Adrenal gland (tissue), 5 donors: ENCODE results near the gene SEMA4A.

Experiments
- POLR2A ChIP-seq, 2 donors: fragments of 450-650 bp; IDR thresholded peaks; one replicate each; pipeline ENCODE4 v1.6.1; 2017; ENCODE audit warnings: antibody characterized with exemption in 2 of 2, mild to moderate bottlenecking in 2 of 2, moderate library complexity in 1 of 2
- TF ChIP-seq, protein P1 (sequence below), 6 experiments: fragments of 450-650 bp in 4 of 6; fragments of 200-600 bp in 2 of 6; sonication (generic) in 1 of 6; IDR thresholded peaks; 1 replicate in 5 of 6; 2 replicates in 1 of 6; pipeline versions ENCODE4 v1.5.1 to v1.8.0; 2016 to 2021; ENCODE audit warnings: antibody characterized with exemption in 6 of 6, mild to moderate bottlenecking in 2 of 6, moderate library complexity in 1 of 6
- donor health status: DM: no; HTN: no; CAD: no.

DNA sequence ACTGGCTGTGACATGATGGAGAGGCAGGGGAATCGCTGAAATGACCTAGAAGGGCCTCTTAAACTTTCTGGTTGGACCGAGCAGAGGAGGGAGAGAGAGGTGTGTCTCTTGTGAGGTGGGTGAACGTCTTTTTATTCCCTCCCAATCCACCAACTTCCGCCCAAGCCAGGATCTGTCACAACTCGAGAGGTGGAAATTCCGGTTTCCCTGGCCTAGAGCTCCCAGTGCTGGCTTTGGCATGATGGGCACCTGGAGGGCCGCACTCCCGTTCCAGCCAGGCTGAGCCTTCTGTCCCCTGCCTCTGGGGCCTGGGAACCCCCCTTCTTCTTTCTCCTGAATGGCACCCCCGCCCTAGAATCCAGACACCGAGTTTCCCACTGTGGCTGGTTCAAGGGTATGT is at the start of gene SEMA4A:
- no peak for TF ChIP-seq POLR2A (IDR thresholded peaks at IDR 0.05)
- TF ChIP-seq, protein P1, sequence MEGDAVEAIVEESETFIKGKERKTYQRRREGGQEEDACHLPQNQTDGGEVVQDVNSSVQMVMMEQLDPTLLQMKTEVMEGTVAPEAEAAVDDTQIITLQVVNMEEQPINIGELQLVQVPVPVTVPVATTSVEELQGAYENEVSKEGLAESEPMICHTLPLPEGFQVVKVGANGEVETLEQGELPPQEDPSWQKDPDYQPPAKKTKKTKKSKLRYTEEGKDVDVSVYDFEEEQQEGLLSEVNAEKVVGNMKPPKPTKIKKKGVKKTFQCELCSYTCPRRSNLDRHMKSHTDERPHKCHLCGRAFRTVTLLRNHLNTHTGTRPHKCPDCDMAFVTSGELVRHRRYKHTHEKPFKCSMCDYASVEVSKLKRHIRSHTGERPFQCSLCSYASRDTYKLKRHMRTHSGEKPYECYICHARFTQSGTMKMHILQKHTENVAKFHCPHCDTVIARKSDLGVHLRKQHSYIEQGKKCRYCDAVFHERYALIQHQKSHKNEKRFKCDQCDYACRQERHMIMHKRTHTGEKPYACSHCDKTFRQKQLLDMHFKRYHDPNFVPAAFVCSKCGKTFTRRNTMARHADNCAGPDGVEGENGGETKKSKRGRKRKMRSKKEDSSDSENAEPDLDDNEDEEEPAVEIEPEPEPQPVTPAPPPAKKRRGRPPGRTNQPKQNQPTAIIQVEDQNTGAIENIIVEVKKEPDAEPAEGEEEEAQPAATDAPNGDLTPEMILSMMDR (IDR thresholded peaks at IDR 0.05) = no peak
